ENCODE results near the gene TP53I11. TPM values are rescaled to one million over a fixed set of nuclear protein-coding genes. Genes with fewer than 3 reads are reported as not detected.
A peak's percentile ranks its signal among the peaks of the same experiment; 100 is the strongest.

TP53I11 gene
- total and polyA plus RNA-seq, 12 donors = 22.8 to 89.4 (median 32.7) TPM

DNA sequence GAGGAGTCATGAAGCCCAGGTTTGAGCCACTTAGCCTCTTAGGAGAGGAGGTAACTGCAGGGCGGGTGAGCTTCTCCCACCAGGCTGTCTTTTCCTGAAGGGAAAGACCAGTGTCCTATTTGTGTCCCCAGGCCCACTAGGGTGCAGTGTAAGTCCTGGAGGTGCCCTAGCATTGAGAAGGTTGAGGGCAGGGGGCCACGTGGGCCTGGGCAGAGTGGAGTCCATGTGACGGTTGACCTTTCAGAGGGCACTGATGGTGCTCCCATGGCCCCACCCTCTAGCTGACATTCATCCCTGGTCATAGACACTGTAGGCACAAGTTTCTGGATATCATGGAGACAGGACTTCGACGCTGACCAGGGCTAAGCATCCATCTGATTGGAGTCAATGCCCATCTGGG, 44.1 kb upstream of the TP53I11 start:
- no peak overlapping the region for H3K4me3 ChIP-seq
- H3K4me1 ChIP-seq = peaks cover 5 to 52% (median 19%) of the 10 kb centered on the region in 9 donors
- intact Hi-C loops (cut with DNase I) = no loop called here
- H3K27me3 ChIP-seq = no peaks in the 10 kb centered on the region
- ATAC-seq (no peak), DNase-seq (no peak)
- TF ChIP-seq, protein P1, sequence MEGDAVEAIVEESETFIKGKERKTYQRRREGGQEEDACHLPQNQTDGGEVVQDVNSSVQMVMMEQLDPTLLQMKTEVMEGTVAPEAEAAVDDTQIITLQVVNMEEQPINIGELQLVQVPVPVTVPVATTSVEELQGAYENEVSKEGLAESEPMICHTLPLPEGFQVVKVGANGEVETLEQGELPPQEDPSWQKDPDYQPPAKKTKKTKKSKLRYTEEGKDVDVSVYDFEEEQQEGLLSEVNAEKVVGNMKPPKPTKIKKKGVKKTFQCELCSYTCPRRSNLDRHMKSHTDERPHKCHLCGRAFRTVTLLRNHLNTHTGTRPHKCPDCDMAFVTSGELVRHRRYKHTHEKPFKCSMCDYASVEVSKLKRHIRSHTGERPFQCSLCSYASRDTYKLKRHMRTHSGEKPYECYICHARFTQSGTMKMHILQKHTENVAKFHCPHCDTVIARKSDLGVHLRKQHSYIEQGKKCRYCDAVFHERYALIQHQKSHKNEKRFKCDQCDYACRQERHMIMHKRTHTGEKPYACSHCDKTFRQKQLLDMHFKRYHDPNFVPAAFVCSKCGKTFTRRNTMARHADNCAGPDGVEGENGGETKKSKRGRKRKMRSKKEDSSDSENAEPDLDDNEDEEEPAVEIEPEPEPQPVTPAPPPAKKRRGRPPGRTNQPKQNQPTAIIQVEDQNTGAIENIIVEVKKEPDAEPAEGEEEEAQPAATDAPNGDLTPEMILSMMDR (IDR thresholded peaks at IDR 0.05) = peak in 3 of 9 donors; percentile 20 to 35 (median 29)
- no peaks in the 10 kb centered on the region for H3K36me3 ChIP-seq
- 81 to 85% methylated on average over 5 of the region's 5 CpGs for WGBS, 2 donors
- no peak overlapping the region for H3K27ac ChIP-seq
- H3K9me3 ChIP-seq = no peaks in the 10 kb centered on the region

DNA sequence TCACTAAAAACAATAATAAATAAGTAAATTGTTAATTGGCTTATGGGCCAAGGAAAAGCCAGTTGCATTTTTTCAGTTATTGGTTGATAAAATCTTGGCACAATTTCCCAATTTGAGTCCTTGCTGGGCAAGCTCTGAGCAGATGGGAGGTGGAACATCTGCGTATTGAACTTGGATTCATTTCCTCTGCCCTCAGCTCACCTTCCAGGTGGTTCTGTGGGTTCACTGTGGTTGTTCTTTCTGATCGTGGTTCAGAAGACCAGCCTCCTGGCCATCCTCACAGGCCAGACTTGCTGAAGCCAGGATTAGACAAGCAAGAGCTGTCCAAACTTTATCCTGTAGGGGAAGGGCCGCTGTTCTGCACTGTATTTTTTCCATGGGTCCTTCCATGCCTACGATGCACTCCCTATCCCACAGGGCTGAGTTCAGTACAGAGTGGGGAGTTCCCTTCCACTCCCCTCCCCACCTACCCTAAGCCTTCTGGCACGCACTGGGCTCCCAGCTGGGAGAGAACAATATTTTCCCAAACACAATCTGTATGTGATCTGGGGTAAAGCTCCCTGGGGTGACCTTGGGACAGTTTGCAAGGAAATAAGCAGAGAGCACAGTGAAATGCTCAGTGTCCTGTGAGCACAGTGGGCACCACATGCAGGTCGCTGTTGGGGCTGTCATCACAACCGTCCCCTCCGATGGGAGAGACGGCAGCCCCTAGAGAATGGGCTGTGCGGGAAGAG, 43.5 kb upstream of the TP53I11 start:
- no peak overlapping the region for H3K4me3 ChIP-seq
- ATAC-seq = no peak
- no peaks in the 10 kb centered on the region for H3K36me3 ChIP-seq
- TF ChIP-seq, protein P1 (IDR thresholded peaks at IDR 0.05) = no peak
- peaks cover 8 to 56% (median 22%) of the 10 kb centered on the region in 9 donors for H3K4me1 ChIP-seq
- no peaks in the 10 kb centered on the region for H3K9me3 ChIP-seq
- H3K27me3 ChIP-seq = no peaks in the 10 kb centered on the region
- H3K27ac ChIP-seq = no peak overlapping the region
- WGBS, 2 donors = 75 to 77% methylated on average over 10 of the region's 10 CpGs
- DNase-seq = no peak
- intact Hi-C loops (cut with DNase I) = no loop called here

DNA sequence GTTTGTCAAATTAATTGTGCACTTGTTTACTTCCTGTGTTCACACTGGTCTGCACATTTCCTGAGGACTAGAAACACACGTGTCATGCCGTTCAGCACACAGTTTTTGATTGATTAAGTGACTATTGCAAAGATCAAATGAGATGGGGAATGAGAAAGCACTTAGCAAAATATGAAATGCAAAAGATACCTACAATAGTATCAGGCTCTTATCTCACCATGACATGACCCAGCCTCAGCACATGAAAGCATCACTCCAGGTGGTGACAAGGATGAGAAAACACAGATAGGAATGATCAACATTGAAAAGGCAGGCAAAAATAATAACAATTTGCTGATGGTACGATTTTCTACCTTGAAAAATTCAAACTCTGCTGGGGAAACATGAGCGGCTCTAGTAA, 42.1 kb upstream of the TP53I11 start:
- no peak for DNase-seq
- intact Hi-C loops (cut with DNase I) = no loop called here
- H3K27ac ChIP-seq = no peak overlapping the region
- TF ChIP-seq, protein P1 (IDR thresholded peaks at IDR 0.05) = no peak
- no peak for ATAC-seq
- no peak overlapping the region for H3K4me3 ChIP-seq
- no peaks in the 10 kb centered on the region for H3K36me3 ChIP-seq
- no peaks in the 10 kb centered on the region for H3K27me3 ChIP-seq
- H3K4me1 ChIP-seq = peaks cover 8 to 53% (median 22%) of the 10 kb centered on the region in 9 donors
- 70 to 75% methylated on average over 4 of the region's 4 CpGs for WGBS, 2 donors
- H3K9me3 ChIP-seq = no peaks in the 10 kb centered on the region

DNA sequence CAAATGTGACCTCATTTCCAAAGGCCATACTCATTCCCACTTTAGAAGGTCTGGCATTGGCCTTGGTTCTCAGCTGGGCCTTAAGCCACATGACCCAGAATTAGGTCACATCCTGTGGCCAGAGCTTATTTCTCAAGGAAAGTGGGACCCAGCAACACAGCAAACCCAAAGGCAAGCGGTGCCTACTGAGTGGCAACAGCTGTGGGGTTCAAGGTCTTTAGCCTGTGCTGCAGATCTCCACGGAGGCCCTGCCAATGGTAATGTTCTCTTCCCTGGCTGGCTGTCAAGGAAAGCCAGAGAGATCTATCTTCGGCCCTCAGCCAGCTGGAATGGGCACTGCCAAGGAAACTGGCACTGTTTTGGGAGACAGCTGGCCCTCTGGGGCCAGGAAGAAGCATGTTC, 41.5 kb upstream of the TP53I11 start:
- ATAC-seq (peak in 2 of 8 donors; percentile 5 to 9), DNase-seq (no peak)
- Histone ChIP-seq H3K4me3 (no peak overlapping the region), H3K4me1 (peaks cover 8 to 48% (median 21%) of the 10 kb centered on the region in 9 donors), H3K9me3 (no peaks in the 10 kb centered on the region), H3K27me3 (no peaks in the 10 kb centered on the region), H3K27ac (no peak overlapping the region), H3K36me3 (no peaks in the 10 kb centered on the region)
- TF ChIP-seq, protein P1 (IDR thresholded peaks at IDR 0.05) = no peak
- WGBS, 2 donors = 43 to 63% methylated on average over 3 of the region's 3 CpGs
- intact Hi-C loops (cut with DNase I) = no loop called here
